ENCODE measurements around the gene FYN.
A peak's percentile ranks its signal among the peaks of the same experiment; 100 is the strongest.

Gene FYN

GRCh38 chr6:111743862-111744692, 129.2 kb downstream of the FYN start:
- peak; percentile 92 for DNase-seq

- DNase-seq: no peak
Measured at GRCh38 chr6:111743360-111743759, 129.9 kb downstream of the FYN start.

- DNase-seq: no peak
Measured at GRCh38 chr6:111741177-111741952, 131.9 kb downstream of the FYN start.

GRCh38 chr6:111740506-111740905, 132.7 kb downstream of the FYN start:
- no peak for DNase-seq

GRCh38 chr6:111739257-111739696, 134.0 kb downstream of the FYN start:
- no peak for DNase-seq

GRCh38 chr6:111738631-111739030, 134.6 kb downstream of the FYN start:
- no peak for DNase-seq

- no peak for DNase-seq
Measured at GRCh38 chr6:111738156-111738555, 135.1 kb downstream of the FYN start.

GRCh38 chr6:111737065-111737521, 136.2 kb downstream of the FYN start:
- DNase-seq: no peak

- DNase-seq: no peak
Measured at GRCh38 chr6:111736005-111736608, 137.1 kb downstream of the FYN start.

GRCh38 chr6:111734068-111735061, 138.9 kb downstream of the FYN start:
- DNase-seq: no peak

- DNase-seq: no peak
Measured at GRCh38 chr6:111732390-111732789, 140.9 kb downstream of the FYN start.

GRCh38 chr6:111731456-111732195, 141.6 kb downstream of the FYN start:
- peak; percentile 61 for DNase-seq

- DNase-seq: no peak
Measured at GRCh38 chr6:111730864-111731263, 142.4 kb downstream of the FYN start.

- DNase-seq: no peak
Measured at GRCh38 chr6:111727802-111728201, 145.4 kb downstream of the FYN start.

- no peak for DNase-seq
Measured at GRCh38 chr6:111727041-111727440, 146.2 kb downstream of the FYN start.

- peak; percentile 71 for DNase-seq
Measured at GRCh38 chr6:111725446-111726112, 147.7 kb downstream of the FYN start.

- no peak for DNase-seq
Measured at GRCh38 chr6:111724505-111724904, 148.7 kb downstream of the FYN start.

GRCh38 chr6:111724039-111724438, 149.2 kb downstream of the FYN start:
- DNase-seq: no peak

- no peak for DNase-seq
Measured at GRCh38 chr6:111723412-111723970, 149.8 kb downstream of the FYN start.

- DNase-seq: no peak
Measured at GRCh38 chr6:111722179-111722731, 151.0 kb downstream of the FYN start.

Measured in right hindlimb (tissue), 1 donor.